Endothelial cell of umbilical vein (primary cell): ENCODE data around the gene AHCY. TPM values are rescaled to one million over a fixed set of nuclear protein-coding genes. Genes with fewer than 3 reads are reported as not detected.

Experiments used
- BruUV-seq: library from RNA; stranded (reverse); fragments of 400-500 nt; replicated peaks from 2 replicates; lab custom pipeline; 2021; lab: Mats Ljungman, UMichigan
- CTCF ChIA-PET: fragments of 300-600, 350-600 bp; sonication (Branson Sonifier 250); formaldehyde crosslinking; loops from one replicate; lab custom pipeline; 2021; ENCODE audit warnings: antibody characterized with exemption, inconsistent platforms; lab: Charles Lee
- POLR2A ChIA-PET: fragments of 300-600, 350-600 bp; sonication (Branson Sonifier 250); formaldehyde crosslinking; loops from one replicate; lab custom pipeline; 2021; ENCODE audit warnings: antibody characterized with exemption, inconsistent platforms; lab: Charles Lee
- DNase-seq: peaks from one replicate; pipeline ENCODE4 v3.0.0-alpha.2; 2011; ENCODE audit warnings: low read depth, low spot score
- FAIRE-seq: peaks from 2 replicates; lab custom pipeline; 2011; peaks lifted over from hg19 to GRCh38; lab: Jason Lieb, UNC
- H2AFZ ChIP-seq: 2 replicates; pipeline ENCODE4 v1.6.0; 2012; ENCODE audit warnings: low read depth, low read length, control low read depth, inconsistent platforms
- H3K27ac ChIP-seq: 2 replicates; pipeline ENCODE4 v1.5.1; 2011; ENCODE audit warnings: low read depth, mild to moderate bottlenecking, control low read depth, low read length, moderate library complexity; ENCODE audit not compliant: insufficient read depth
- H3K27me3 ChIP-seq, 2 experiments: 2 replicates each; pipeline versions ENCODE4 v1.6.0 to v1.6.1; 2011; ENCODE audit warnings: low read length in 2 of 2, mixed read lengths in 1 of 2; ENCODE audit not compliant: control insufficient read depth in 2 of 2, insufficient read depth in 2 of 2
- H3K36me3 ChIP-seq, 2 experiments: 2 replicates in 1 of 2; 3 replicates in 1 of 2; pipeline ENCODE4 v1.5.1; 2011; ENCODE audit warnings: low read length in 2 of 2, mild to moderate bottlenecking in 1 of 2, moderate library complexity in 1 of 2; ENCODE audit not compliant: control insufficient read depth in 2 of 2, insufficient read depth in 2 of 2; ENCODE audit errors: extremely low read depth in 1 of 2
- H3K4me1 ChIP-seq: 3 replicates; pipeline ENCODE4 v1.5.1; 2011; ENCODE audit warnings: mild to moderate bottlenecking, low read length; ENCODE audit not compliant: control insufficient read depth, insufficient read depth; ENCODE audit errors: extremely low read depth
- H3K4me2 ChIP-seq: 2 replicates; pipeline ENCODE4 v1.6.1; 2011; ENCODE audit warnings: low read length, control low read depth, mixed read lengths; ENCODE audit not compliant: insufficient read depth
- H3K4me3 ChIP-seq, 3 experiments: fragments of 200-600 bp in 1 of 3; sonication (generic), shearing (Covaris generic) in 1 of 3; replicated peaks in 1 of 3; 2 replicates each; pipeline ENCODE4 v1.5.1; 2011 to 2016; ENCODE audit warnings: control low read depth in 3 of 3, low read length in 3 of 3, mild to moderate bottlenecking in 2 of 3, inconsistent platforms in 1 of 3, low read depth in 1 of 3, moderate library complexity in 1 of 3; ENCODE audit not compliant: insufficient read depth in 1 of 3
- H3K79me2 ChIP-seq: 2 replicates; pipeline ENCODE4 v1.6.0; 2012; ENCODE audit warnings: low read length, inconsistent platforms; ENCODE audit not compliant: control insufficient read depth, insufficient read depth
- H3K9ac ChIP-seq: replicated peaks from 2 replicates; pipeline ENCODE3; 2011; ENCODE audit warnings: low read length, control low read depth; ENCODE audit not compliant: insufficient read depth; ENCODE audit errors: extremely low read depth
- H3K9me1 ChIP-seq: replicated peaks from 3 replicates; pipeline ENCODE4 v1.6.0; 2011; ENCODE audit warnings: mild to moderate bottlenecking, low read length; ENCODE audit not compliant: control insufficient read depth, insufficient read depth; ENCODE audit errors: extremely low read depth
- H3K9me3 ChIP-seq: replicated peaks from 2 replicates; pipeline ENCODE4 v1.5.1; 2012; ENCODE audit warnings: low read length, inconsistent platforms; ENCODE audit not compliant: control insufficient read depth, insufficient read depth
- H4K20me1 ChIP-seq: replicated peaks from 2 replicates; pipeline ENCODE3; 2011; ENCODE audit warnings: mild to moderate bottlenecking, low read length; ENCODE audit not compliant: control insufficient read depth, insufficient read depth; ENCODE audit errors: extremely low read depth
- CTCF ChIP-seq, 2 donors: IDR thresholded peaks; 1 replicate in 1 of 2; 2 replicates in 1 of 2; pipeline ENCODE4 v1.5.1; 2011; ENCODE audit warnings: low read length in 2 of 2, mild to moderate bottlenecking in 2 of 2, moderate library complexity in 2 of 2, control low read depth in 1 of 2, inconsistent platforms in 1 of 2, low read depth in 1 of 2; ENCODE audit not compliant: insufficient read depth in 1 of 2; ENCODE audit errors: extremely low read depth in 1 of 2
- EZH2 ChIP-seq: IDR thresholded peaks from 2 replicates; pipeline ENCODE4 v1.6.1; 2012; ENCODE audit warnings: borderline replicate concordance, low read depth, mild to moderate bottlenecking, moderate library complexity, low read length, inconsistent platforms; ENCODE audit not compliant: severe bottlenecking
- FOS ChIP-seq: IDR thresholded peaks from 2 replicates; pipeline ENCODE4 v1.6.1; 2011; ENCODE audit warnings: mild to moderate bottlenecking, low read length, moderate library complexity, borderline replicate concordance; ENCODE audit not compliant: insufficient read depth
- GATA2 ChIP-seq: IDR thresholded peaks from 2 replicates; pipeline ENCODE4 v1.7.0; 2011; ENCODE audit warnings: low read depth, mild to moderate bottlenecking, moderate library complexity, mixed read lengths, low read length; ENCODE audit not compliant: insufficient read length, insufficient read depth
- JUN ChIP-seq: IDR thresholded peaks from 2 replicates; pipeline ENCODE4 v1.6.1; 2011; ENCODE audit warnings: borderline replicate concordance, low read depth; ENCODE audit not compliant: insufficient read length, insufficient read depth
- MAX ChIP-seq: IDR thresholded peaks from 2 replicates; pipeline ENCODE4 v1.6.1; 2011; ENCODE audit not compliant: insufficient read depth, insufficient read length
- MYC ChIP-seq: IDR thresholded peaks from one replicate; pipeline ENCODE4 v1.6.1; 2011; ENCODE audit warnings: mild to moderate bottlenecking, low read depth, low read length
- POLR2A ChIP-seq: IDR thresholded peaks from 2 replicates; pipeline ENCODE4 v1.6.1; 2012; ENCODE audit warnings: low read depth, mild to moderate bottlenecking, control low read depth, low read length
- POLR2AphosphoS5 ChIP-seq: IDR thresholded peaks from 2 replicates; pipeline ENCODE4 v1.6.1; 2012; ENCODE audit warnings: low read depth, mild to moderate bottlenecking, control low read depth, low read length, moderate library complexity; ENCODE audit not compliant: insufficient read depth
- dilution Hi-C: fragments of 300-500 bp; cut with MboI; formaldehyde crosslinking; loops from one replicate; pipeline ENCODE4 v1.15.0; 2019; ENCODE audit warnings: low sequenced_read_pairs; ENCODE audit not compliant: extremely low pct_ligation_motif_present
- intact Hi-C: fragments of 100-400 bp; cut with micrococcal nuclease; formaldehyde crosslinking; loops from one replicate; pipeline ENCODE4 v1.10.0; 2022
- polyA plus RNA-seq, 4 experiments: library from polyadenylated mRNA; depleted of rRNA in 3 of 4; stranded (reverse) in 3 of 4; unstranded in 1 of 4; fragments of >200 nt; gene quantifications; 2 replicates each; pipeline versions ENCODE4 v1.2.1 to v1.2.3, GENCODE V29; 2011 to 2012; ENCODE audit warnings: missing spikeins in 1 of 4
- total RNA-seq: library from RNA; stranded (reverse); gene quantifications from 2 replicates; pipeline ENCODE4 v1.2.3, GENCODE V29; 2021

AHCY gene
- total and polyA plus RNA-seq, 2 donors (not counting 3 experiments of a cell fraction or from before 2014, with no cell fraction given): 94.7 to 168 TPM

GRCh38 chr20:34281177-34281576, 22.0 kb downstream of the AHCY start:
- CTCF ChIA-PET: interaction anchor here (1.2 to 1.6 kb wide), 2 partner anchors 26 to 90 kb away, joined by 3 read pairs; no protein-coding TSS in a partner anchor
- no peak overlapping the region for H3K27ac ChIP-seq
- intact Hi-C loops: no loop called here
- H3K9ac ChIP-seq: no peak overlapping the region
- BruUV-seq: no TSS peak
- DNase-seq: no peak
- H3K4me3 ChIP-seq: no peak overlapping the region
- no peaks in the 10 kb centered on the region for H3K27me3 ChIP-seq
- H3K4me2 ChIP-seq: no peak overlapping the region
- dilution Hi-C loops: no loop called here
- H3K4me1 ChIP-seq: no peaks in the 10 kb centered on the region
- no peak overlapping the region for H2AFZ ChIP-seq
- no peak for TF ChIP-seq EZH2
- POLR2A ChIA-PET: no interaction called here
- peaks cover 3 to 27% of the 10 kb centered on the region in 2 experiments for H3K36me3 ChIP-seq
- no peaks in the 10 kb centered on the region for H3K9me1 ChIP-seq
- no peaks in the 10 kb centered on the region for H4K20me1 ChIP-seq
- H3K79me2 ChIP-seq: no peaks in the 10 kb centered on the region
- H3K9me3 ChIP-seq: no peaks in the 10 kb centered on the region
- FAIRE-seq: no peak

GRCh38 chr20:34274694-34275093, 28.5 kb downstream of the AHCY start:
- TF ChIP-seq CTCF (IDR thresholded peaks at IDR 0.05; ENCODE audit: extremely low read depth in 1 of 2, insufficient read depth in 1 of 2, low read depth in 1 of 2, low read length in 2 of 2): no peak
- no peak for TF ChIP-seq MAX
- no peak for TF ChIP-seq MYC
- TF ChIP-seq POLR2A: no peak
- TF ChIP-seq JUN: no peak
- no peak for TF ChIP-seq EZH2
- no peak for TF ChIP-seq POLR2AphosphoS5
- TF ChIP-seq FOS: no peak
- no peak for TF ChIP-seq GATA2
- DNase-seq (no peak), FAIRE-seq (no peak)
- Histone ChIP-seq H3K4me3 (no peak overlapping the region), H3K9ac (no peak overlapping the region), H3K27me3 (no peaks in the 10 kb centered on the region), H3K9me3 (no peaks in the 10 kb centered on the region), H3K79me2 (no peaks in the 10 kb centered on the region), H3K36me3 (peaks cover 3 to 7% of the 10 kb centered on the region in 2 experiments), H2AFZ (no peak overlapping the region), H3K4me1 (no peaks in the 10 kb centered on the region), H4K20me1 (no peaks in the 10 kb centered on the region), H3K9me1 (no peaks in the 10 kb centered on the region), H3K27ac (no peak overlapping the region), H3K4me2 (no peak overlapping the region)
- ChIA-PET POLR2A (no interaction called here), CTCF (no interaction called here)
- intact Hi-C loops: no loop called here
- dilution Hi-C loops: no loop called here
- no TSS peak for BruUV-seq
